Breast epithelium (tissue), 3 donors: ENCODE measurements around the gene BORCS8.

Experiments
- POLR2A ChIP-seq: fragments of 450-650 bp; IDR thresholded peaks from one replicate; pipeline ENCODE4 v1.6.1; 2016; ENCODE audit warnings: antibody characterized with exemption, mild to moderate bottlenecking, moderate library complexity
- TF ChIP-seq, protein P1 (sequence below), 3 donors: fragments of 450-650 bp; IDR thresholded peaks; one replicate each; pipeline ENCODE4 v1.5.1; 2016 to 2017; ENCODE audit warnings: antibody characterized with exemption in 3 of 3, mild to moderate bottlenecking in 3 of 3, moderate library complexity in 3 of 3

DNA sequence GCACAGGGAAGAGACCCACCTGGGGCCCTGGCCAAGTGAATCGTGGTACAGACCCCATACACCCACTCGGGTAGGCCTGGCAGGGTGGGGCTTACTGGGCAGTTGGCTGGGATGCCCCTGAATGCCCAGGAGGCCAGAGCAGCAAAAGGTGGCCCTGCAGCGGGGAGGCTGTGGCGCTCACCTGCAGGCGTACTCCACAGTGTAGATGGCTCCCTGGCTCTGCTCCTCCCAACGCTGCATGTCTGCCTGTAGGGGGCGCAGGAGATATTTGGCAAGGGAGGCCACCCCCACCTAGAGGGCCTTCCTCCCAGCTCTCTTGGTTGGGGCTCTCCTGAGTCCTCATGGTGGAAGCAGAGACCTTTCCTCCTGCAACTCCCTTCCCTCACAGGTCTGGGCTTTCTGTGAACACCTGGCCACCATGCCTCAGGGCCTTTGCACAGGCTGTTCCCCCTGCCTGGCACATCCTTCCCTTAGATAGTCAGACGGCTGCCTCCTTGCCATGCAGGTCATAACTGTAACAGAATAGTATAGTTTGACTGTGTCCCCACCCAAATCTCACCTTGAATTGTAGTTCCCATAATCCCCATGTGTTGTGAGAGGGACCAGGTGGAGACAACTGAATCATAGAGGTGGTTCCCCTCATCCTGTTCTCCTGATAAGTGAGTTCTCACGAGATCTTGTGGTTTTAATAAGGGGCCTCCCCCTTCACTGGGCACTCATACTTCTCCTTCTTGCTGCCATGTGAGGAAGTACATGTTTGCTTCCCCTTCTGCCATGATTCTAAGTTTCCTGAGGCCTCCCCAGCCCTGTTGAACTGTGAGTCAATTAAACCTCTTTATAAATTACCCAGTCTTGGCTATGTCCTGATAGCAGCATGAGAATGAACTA, 5.9 kb downstream of the BORCS8 start:
- TF ChIP-seq, protein P1, sequence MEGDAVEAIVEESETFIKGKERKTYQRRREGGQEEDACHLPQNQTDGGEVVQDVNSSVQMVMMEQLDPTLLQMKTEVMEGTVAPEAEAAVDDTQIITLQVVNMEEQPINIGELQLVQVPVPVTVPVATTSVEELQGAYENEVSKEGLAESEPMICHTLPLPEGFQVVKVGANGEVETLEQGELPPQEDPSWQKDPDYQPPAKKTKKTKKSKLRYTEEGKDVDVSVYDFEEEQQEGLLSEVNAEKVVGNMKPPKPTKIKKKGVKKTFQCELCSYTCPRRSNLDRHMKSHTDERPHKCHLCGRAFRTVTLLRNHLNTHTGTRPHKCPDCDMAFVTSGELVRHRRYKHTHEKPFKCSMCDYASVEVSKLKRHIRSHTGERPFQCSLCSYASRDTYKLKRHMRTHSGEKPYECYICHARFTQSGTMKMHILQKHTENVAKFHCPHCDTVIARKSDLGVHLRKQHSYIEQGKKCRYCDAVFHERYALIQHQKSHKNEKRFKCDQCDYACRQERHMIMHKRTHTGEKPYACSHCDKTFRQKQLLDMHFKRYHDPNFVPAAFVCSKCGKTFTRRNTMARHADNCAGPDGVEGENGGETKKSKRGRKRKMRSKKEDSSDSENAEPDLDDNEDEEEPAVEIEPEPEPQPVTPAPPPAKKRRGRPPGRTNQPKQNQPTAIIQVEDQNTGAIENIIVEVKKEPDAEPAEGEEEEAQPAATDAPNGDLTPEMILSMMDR (IDR thresholded peaks at IDR 0.05), result peak in 1 of 3 donors; percentile 19
- no peak for TF ChIP-seq POLR2A
